SK-N-MC (cell line): ENCODE data around the gene NSD1.

Experiments
- EZH2 ChIP-seq: fragments of 200-600 bp; sonication (generic); IDR thresholded peaks from one replicate; pipeline ENCODE4 v1.6.1; 2017; ENCODE audit warnings: antibody characterized with exemption
- POLR2AphosphoS5 ChIP-seq: IDR thresholded peaks from 2 replicates; pipeline ENCODE4 v1.6.1; 2012; ENCODE audit warnings: mild to moderate bottlenecking, low read depth, low read length, borderline replicate concordance

- TF ChIP-seq POLR2AphosphoS5 (no peak), EZH2 (no peak)
These were observed 55.2 kb downstream of the NSD1 start for GRCh38 chr5:177188775-177189174.
